Stimulated activated CD4-positive, alpha-beta T cell treated with anti-CD3 and anti-CD28 coated beads, Interleukin-15, amount 100 ng/mL, for 1 hour (primary cell): ENCODE results near the gene LATS2.

Experiments used
- DNase-seq, 2 donors: peaks; one replicate each; pipeline ENCODE4 v3.0.0-alpha.2; 2020; ENCODE audit warnings: low read depth in 1 of 2, low spot score in 1 of 2

The LATS2 gene

DNA sequence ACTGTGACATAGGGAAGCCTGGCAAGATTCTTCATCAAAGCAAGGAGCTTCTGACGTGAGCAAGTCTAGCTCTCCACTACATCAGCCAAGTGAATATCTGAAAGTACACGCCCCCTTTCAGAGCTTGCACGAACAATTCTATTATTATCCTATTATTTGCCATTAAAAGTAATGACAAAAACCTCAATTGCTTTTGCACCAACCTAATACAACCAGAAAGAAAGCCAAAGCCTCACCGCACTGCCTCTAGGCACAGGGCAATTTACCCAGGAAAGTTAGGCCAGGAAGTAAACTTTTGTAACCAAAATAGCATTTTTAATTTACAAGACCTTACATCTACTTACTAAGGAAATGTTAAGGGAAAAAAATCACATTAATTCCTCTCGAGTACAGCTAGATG lies 41.2 kb downstream of the LATS2 start:
- no peak for DNase-seq

- no peak for DNase-seq
Observed at GRCh38 chr13:21018220-21018619, 43.2 kb downstream of the LATS2 start.

- DNase-seq: no peak
Observed at GRCh38 chr13:21016487-21016886, 44.9 kb downstream of the LATS2 start.

- DNase-seq: no peak
Observed at GRCh38 chr13:21015284-21015683, 46.1 kb downstream of the LATS2 start.

- DNase-seq: no peak
Observed at GRCh38 chr13:21014502-21015170, 46.8 kb downstream of the LATS2 start.

DNA sequence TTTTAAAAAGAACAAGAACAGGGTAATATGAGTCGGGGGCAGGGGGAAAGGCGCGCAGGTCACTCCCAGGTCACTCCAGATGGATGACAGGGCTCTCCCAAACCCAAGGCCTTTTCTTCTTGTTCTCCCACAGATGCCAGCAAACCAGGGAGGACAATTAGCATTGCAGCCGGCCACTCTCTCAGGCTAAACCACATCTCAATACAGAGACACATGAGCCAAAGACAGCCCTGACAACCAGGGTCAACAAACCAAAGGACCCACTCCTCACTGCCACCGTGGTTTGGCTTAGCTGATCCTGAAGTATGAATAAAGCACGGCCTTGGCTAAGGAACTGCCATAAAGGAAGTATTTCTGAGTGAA lies 47.3 kb downstream of the LATS2 start:
- no peak for DNase-seq

DNA sequence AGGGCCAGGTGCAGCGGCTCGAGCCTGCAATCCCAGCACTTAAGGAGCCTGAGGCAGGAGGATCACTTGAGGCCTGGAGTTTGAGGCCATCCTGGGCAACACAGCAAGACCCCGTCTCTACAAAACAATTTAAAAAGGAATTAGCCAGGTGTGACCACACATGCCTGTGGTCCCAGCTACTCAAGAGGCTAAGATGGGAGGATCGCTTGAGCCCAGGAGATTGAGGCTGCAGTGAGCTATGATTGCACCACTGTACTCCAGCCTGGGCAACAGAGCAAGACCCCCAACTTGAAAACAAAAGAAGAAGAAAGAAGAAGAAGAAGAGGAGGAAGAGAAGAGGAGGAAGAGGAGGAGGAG lies 47.7 kb downstream of the LATS2 start:
- DNase-seq: no peak

DNA sequence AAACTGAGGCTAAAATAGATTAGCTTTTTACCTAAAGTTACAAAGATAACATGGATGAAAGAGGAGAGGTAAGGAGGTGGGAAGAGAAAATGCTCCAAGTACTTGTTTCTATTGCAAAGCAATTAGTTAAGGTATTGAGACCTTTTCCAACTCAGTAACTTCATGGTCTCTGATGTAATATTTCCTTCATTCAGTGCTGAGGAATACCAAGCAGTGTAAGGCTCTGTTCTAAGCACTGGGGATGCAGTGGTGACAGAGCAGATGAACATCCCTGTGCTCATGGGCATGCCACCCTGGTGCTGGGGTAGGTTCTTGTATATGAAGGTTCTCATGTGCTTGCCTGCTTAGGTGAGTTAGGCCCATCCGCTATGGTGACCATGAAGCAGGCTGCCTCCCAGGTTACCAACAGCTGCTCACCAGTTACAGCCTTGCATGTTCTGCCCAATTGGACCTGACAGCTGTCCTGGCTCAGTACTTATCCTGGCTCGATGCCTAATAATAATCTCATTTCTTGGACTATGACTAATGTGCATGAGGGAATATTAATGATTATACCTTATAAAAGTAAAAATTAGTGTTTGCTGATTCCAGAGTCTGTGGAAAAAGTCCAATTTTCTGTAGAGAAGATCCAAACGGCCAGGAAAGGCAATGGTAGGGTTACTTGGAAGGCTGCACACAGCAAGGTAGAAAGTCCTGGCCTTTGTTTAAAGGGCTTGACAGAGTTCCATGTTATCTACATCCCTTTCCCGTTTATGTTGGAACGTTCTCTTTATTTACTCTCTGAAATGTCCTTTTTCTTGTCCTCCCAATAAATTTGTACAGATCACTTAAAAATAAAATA lies 48.3 kb downstream of the LATS2 start:
- no peak for DNase-seq

- DNase-seq: no peak
Observed at GRCh38 chr13:21012211-21012610, 49.2 kb downstream of the LATS2 start.

DNA sequence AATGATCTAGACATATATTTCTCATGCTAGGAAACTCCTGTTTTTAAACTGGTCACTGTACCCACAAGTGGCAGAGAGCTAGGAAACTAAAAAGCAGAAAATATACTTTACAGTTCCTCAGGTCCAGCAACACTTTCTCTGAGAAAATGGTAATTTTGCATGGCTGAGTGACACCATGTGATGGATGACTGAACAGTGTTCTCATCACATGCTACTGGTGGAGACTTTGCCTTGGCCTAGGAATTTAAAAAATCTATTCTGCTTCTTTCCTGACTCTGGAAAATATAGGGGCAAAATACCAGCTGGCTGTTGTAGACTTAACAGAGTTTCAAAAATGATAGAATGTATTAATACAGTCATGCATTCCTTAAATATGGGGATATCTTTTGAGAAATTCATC lies 50.0 kb downstream of the LATS2 start:
- DNase-seq: no peak

DNA sequence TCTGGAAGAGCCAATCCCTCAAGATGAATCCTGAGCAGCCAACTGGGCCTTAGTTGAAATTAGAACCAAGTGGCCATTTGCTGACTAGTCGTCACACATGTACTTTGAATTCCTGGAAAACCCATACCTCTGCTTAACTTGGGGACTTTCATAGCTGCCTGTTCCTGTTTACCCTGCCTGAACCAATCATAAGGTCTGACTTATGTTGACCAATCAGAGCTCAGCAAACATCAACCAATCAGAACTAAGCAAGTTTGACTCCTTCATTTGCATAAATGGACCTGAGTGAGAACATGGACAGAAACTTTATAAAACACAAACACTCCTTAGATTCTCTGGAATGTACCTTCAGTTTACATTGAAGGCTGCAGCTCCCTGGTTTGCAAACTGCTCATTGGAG lies 50.8 kb downstream of the LATS2 start:
- DNase-seq: no peak

DNA sequence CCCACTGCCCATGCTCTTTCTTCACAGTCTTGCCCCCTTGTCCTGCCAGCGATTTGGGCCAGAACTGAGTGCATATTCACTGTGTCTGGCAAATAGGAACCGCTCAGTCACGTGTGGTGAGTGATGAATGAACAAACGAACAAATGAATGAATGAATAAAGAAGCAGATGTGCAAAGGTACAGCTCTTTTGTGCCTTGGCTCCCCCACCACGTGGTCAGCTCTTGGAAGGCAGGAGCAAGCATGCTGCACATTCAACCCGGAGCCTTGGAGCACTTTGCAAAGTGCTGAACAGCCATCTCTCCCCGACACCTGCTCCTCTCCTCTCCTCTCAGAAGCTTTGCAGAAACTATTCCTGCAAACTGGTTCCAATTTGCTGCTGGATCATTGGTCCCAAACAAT lies 52.4 kb downstream of the LATS2 start:
- no peak for DNase-seq

- no peak for DNase-seq
Observed at GRCh38 chr13:21008026-21008425, 53.4 kb downstream of the LATS2 start.

- no peak for DNase-seq
Observed at GRCh38 chr13:21006141-21007005, 55.0 kb downstream of the LATS2 start.

GRCh38 chr13:21005193-21005592 lies 56.2 kb downstream of the LATS2 start:
- no peak for DNase-seq

DNA sequence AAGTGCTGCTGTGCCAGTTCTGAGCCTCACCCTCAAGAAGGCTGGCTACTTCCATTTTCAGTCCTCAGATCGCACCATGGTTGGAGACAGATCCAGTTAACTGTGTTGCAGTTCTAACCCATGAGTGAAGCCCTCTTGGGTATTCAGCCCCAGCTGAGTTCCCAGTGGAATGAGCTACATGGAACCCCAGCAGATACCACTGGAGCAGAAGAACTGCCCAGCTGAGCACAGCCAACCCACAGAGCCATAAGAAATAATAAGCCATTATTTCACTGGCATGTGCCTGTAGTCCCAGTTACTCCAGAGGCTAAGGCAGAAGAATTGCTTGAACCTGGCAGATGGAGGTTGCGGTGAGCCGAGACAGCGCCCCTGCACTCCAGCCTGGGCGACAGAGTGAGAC lies 59.9 kb downstream of the LATS2 start:
- DNase-seq: no peak

DNA sequence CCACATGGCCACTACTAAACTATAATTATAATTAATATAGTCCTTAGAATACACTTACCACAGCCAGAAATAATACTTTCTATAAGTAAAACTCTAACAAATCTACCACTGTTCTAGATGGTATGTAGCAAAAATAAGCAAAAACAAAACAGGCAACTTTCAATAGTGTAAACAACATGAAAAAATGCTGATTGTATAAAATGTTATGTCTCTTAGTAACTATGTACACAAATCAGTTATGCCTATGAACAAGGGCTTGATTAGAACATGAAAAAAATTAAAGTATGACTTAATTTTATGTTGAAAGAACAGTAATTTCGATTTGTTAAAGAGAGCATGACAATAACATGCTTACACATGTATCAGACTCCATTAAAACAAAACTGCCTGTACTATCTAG lies 60.7 kb downstream of the LATS2 start:
- no peak for DNase-seq

DNA sequence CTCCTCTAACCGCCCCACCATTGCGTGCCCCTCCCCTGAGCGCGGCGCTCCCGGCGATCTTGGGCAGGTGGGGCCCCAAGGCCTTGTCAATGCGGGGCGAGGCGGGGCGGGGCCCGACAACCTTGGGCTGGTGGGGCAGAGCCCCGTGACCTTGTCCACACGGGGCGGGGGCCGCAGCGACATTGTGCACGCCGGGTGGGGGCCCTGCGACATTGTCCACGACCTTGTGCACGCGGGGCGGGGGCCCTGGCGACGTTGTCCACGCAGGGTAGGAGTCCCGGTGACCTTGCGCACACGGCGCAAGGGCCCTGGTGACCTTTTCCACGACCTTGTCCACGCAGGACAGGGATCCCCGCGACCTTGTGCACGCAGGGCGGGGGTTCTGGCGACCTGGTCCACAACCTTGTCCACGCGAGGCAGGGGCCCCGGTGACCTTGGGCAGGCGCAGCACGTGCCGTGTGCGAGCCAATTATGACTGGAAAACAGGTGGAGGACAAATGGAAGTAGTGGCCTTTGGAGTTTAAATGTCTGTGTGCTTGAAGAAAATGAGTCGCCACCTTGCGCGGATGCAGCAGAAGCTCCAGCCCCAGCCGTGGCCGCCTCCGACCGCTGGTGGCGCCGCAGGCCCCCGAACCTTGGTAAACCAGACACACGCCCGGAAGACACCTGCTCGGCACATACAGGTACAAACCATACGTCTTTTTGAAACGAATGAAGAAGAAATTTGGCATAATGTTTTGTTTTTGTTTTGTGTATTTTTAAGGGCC lies 62.6 kb downstream of the LATS2 start:
- DNase-seq: no peak

DNA sequence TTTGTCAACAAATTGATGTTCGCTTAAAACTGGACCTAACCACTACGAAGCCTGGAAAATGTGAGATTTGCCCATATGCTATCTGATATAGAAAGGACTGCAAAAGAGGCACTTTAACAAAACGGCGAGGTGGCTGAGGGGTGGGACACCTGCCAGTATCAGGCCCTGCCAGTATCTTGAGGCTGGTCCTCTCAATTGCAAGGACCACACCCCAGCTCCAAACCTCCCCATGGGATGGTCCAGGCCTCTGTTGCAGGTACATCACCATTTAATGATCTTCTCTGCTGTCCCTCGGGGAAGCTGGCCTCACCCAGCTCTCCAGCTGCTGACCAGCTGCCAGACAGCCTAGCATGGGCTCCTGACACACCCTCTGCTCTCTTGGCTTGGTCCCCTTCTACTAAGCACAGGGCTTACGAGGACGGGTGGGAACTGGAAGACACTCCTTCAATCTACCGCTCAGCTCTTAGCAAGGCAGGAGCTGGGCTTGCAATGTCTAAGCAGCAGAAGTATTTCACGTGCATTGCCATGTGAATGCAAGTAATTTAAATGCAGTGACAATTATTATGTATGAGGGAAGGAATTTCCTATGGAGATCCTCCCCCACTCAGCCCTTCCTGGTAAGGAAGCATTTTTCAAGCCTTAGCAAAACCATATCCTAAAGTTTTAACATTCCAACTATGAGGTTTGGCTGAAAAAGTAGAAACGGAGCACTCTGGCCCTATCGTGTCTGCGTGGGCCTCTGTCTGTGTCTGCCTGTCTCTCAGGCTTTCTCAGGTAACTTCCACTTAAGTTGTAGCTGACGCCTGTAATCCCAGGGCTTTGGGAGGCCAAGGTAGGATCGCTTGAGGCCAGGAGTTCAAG lies 63.9 kb downstream of the LATS2 start:
- no peak for DNase-seq

- DNase-seq: no peak
Observed at GRCh38 chr13:20995245-20995838, 66.0 kb downstream of the LATS2 start.
